OCI-LY1 (cell line): Measurements from ENCODE around the gene IFIT1B.
"Not testable (repeated sequence)": the region's sequence is repeated elsewhere in the genome, so short reads cannot be mapped to it uniquely, and the experiment has no call there.

ENCODE experiments used
- EZH2 ChIP-seq: fragments of 200-600 bp; sonication (generic), shearing (Covaris generic); IDR thresholded peaks from 2 replicates; pipeline ENCODE4 v1.8.0; 2017; ENCODE audit warnings: borderline replicate concordance, mixed run types, mild to moderate bottlenecking, antibody characterized with exemption, low read length, moderate library complexity, mixed read lengths
- TF ChIP-seq, protein P1 (sequence below): fragments of 200-600 bp; sonication (generic), shearing (Covaris generic); IDR thresholded peaks from 2 replicates; pipeline ENCODE4 v1.5.1; 2017; ENCODE audit warnings: mild to moderate bottlenecking, antibody characterized with exemption, low read length, moderate library complexity, mixed read lengths

DNA sequence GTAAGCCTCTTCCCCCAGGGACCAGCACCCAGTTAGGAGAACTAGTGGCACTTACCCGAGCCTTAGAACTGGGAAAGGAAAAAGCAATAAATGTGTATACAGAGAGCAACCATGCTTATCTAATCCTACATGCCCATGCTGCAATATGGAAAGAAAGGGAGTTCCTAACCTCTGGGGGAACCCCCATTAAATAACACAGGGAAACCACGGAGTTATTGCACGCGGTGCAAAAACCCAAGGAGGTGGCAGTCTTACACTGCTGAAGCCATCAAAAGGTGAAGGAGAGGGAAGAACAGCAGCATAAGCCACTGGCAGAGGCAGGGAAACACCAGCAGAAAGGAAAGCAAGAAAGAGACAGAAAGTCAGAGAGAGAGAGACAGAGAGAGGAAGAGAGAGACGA lies 32.7 kb downstream of the IFIT1B start:
- TF ChIP-seq, protein P1, sequence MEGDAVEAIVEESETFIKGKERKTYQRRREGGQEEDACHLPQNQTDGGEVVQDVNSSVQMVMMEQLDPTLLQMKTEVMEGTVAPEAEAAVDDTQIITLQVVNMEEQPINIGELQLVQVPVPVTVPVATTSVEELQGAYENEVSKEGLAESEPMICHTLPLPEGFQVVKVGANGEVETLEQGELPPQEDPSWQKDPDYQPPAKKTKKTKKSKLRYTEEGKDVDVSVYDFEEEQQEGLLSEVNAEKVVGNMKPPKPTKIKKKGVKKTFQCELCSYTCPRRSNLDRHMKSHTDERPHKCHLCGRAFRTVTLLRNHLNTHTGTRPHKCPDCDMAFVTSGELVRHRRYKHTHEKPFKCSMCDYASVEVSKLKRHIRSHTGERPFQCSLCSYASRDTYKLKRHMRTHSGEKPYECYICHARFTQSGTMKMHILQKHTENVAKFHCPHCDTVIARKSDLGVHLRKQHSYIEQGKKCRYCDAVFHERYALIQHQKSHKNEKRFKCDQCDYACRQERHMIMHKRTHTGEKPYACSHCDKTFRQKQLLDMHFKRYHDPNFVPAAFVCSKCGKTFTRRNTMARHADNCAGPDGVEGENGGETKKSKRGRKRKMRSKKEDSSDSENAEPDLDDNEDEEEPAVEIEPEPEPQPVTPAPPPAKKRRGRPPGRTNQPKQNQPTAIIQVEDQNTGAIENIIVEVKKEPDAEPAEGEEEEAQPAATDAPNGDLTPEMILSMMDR, result not testable (repeated sequence)
- TF ChIP-seq EZH2, result not testable (repeated sequence)
